ENCODE data around the gene CROCC2. TPM values are rescaled to one million over a fixed set of nuclear protein-coding genes. Genes with fewer than 3 reads are reported as not detected.

CROCC2 gene
- total RNA-seq, 1 donor from 2014 or later: 0.12 TPM

DNA sequence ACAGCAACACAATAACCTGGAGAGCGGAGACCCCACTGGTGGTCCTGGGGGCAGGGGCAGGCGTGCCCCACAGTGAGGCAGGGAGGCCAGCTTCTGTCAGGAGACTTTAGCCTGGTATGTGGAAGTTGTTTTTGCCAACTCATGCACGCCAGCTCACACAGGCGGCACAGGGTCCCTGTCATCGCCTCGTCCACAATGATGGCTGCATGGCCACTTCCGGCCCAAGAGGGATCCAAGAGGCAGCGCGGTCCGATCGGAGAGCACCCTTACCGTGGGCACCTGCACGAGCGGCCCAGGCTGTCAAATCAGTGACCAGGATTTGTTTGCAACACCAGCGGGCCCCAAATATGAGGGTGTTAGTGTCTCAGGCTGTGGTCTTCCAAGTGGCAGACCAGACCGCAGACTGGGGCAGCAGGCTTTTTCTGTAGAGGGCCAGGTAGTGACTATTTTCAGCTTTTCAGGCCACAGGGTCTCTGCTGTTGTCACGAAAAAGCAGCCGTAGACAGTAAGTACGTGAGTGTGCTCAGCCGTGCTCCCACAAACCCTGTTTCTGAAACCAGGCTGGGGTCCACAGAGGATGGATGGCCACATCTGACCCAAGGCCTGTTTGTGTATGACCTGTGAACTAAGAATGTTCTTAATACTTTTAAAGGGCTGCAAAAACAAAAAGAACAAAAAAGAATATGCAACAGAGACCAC lies 113.5 kb downstream of the CROCC2 start:
- ATAC-seq: no peak

DNA sequence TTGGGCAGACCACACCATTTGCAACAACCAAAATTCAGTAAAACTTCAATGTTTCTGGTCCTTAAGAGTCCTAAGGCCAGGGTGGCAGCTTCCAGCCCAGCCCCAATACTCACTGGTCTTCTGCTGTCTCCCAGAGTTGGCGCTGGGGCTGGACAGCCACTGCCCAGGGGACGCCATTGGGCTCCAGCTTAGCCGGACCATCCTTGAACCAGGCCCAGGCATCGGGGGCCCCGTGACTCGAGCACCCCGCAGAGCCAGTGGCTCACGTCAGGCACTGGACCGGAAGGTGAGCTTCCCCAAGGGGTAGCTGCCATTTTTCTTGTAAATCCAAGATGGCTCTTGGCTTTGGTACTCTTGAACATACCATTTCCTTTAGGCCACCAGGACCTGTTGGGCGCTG lies 114.1 kb downstream of the CROCC2 start:
- no peak for ATAC-seq

DNA sequence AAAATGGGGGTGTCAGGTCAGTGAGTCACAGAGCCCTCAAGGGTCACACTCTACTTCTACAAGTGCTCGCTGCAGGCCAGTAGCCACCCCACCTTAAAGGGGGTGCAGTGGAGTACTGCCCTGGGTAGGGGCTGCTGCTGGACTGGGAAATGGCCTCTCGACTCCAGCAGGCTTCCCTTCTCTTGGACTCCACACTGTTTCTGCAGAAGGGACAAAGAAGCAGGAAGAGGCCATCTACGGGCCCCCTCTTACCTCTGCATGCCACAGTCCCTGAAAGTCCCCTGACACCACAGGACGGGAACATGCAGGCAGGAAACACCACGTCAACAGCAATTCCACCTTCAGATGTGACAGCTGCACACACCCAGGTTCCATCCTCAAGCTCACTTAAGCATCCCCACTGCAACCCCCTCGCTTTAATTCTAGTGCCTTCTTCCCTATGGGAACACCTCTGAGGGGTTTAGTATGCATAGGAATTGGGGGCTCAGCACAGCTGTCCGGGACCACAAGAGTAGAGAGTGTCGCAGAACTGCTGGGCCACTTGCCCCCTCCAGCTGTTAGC lies 114.6 kb downstream of the CROCC2 start:
- ATAC-seq: no peak

DNA sequence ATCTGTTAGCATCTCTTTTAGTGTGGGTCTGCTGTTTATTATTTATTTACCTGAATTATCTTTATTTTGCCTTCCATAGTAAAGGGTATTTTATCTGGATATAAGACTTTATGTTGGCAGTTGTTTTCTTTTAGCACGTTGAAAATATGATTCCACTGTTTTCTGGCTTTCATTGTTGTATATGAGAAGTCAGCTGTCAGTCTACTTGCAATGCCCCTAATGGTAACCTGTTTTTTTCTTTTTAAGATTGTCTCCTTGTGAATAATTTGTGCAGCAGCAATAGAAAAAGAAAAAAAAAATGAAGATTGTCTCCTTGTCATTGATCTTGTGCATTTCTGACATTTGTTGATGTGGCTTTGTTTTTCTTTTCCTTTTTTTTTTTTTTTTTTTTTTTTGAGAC lies 119.5 kb downstream of the CROCC2 start:
- no peak for ATAC-seq

DNA sequence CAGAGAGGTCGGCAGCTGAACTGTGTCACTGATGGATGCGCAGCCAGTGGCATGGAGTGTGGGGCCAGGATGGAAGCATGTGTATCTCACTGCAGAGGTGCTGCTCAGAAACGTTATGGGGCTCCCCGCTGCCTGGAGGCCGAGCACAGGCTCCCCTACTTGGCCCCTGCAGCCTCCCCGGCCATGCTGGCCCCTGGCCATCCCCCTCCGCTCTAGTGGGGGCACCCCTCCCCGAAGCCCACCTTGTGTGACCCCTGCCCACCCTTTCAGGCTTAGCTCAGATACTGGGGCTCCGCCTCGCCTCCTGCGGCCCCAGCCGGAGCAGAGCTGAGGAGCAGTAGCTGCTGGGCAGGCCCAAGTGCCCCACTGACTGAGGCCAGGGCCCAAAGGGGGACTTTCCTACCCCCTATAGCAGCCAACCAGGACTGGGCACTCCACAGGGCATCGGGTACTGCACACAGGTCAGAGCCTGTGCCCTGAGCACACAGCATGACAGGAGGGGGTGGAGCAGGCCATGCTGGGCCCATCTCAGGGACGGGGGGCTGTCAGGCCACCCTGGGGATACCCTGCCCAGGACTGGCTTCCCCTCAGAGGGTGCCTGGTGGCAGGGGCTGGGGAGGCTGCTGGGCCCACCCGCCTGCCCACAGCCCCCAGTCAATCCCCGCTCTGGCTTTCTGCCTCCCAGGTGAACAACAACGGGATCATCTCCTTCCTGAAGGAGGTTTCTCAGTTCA lies 123.6 kb downstream of the CROCC2 start:
- peak; percentile 38 for ATAC-seq

DNA sequence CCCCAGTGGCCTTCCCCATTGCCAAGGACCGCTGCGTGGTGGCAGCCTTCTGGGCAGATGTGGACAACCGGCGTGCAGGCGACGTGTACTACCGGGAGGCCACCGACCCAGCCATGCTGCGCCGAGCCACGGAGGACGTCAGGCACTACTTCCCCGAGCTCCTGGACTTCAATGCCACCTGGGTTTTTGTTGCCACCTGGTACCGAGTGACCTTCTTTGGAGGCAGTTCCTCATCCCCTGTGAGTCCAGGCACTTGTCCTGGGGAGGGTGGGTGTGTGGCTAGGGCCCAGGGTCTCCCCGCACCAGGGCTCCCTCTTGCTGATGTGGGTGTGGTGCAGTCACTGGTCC lies 124.2 kb downstream of the CROCC2 start:
- no peak for ATAC-seq

DNA sequence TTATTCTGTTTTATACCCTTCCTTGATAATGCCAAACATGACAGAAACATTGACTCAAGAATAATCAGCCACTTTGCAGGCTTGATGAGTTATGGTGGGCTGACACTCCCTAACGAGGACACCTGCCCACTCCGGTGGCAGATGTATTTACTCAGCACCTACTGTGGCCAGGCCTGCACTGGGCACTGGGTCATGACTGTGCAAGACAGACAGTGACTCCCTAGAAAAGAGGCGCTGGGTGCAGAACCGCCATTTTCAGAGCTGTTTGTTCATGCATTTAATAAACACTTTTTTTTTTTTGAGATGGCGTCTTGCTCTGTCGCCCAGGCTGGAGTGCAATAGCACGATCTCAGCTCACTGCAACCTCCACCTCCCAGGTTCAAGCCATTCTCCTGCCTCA lies 124.7 kb downstream of the CROCC2 start:
- no peak for ATAC-seq

DNA sequence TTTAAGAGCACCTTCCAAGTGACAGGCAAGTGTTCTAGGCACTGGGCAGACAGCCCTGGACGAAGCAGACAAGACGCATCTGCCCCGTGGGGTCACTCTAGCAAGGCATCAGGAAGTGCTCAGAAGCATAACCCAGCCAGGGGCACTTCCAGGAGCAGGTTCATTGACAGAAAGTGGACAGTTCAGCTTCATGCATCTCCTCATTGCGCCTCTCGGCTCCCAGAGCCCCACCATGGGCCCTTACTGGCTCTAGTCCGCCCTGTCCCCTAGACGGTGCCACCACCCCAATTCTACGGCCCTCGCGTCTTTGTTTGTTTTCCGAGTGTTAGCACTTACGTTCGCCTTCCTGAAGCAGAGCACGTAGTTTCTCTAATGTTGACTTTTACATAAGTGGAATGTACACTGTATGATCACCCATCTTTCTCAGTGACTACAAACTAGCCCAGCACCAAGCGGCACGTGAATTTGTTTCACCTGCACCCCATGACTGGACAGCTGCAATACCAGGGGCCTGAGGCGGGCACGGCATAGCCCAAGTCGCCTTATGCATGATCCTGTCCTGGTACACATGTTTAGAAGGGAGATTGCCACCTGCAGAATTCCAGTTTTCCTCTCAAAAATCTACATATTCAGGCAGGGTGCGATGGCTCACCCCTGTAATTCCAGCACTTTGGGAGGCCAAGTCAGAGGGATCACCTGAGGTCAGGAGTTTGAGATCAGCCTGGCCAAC lies 125.5 kb downstream of the CROCC2 start:
- no peak for ATAC-seq

DNA sequence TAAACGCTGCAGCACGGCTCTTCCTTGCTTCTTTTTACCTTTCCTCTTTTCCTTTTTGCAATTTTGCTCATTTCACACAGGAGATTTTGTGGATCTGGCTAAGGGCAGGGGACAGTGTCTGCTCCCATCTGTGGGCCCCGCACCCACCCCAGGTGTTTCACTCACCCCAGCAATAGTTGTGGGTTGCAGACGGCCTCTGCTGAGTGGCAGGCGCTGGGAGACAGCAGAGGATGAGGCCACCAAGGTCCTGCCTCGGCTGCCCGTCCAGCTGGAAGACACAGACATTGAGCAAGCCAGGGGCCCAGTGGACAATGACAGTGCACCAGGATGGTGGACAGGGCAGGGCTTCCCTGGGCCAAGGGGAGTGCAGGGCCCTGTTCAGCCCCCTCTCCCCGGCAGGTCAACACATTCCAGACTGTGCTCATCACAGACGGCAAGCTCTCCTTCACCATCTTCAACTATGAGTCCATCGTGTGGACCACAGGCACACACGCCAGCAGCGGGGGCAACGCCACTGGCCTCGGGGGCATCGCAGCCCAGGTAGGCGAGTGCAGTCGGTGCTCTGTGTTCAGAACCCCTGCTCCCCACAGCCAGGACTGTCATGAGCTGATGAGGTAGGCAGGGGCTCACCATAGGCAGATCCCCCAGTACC lies 127.3 kb downstream of the CROCC2 start:
- ATAC-seq: no peak

DNA sequence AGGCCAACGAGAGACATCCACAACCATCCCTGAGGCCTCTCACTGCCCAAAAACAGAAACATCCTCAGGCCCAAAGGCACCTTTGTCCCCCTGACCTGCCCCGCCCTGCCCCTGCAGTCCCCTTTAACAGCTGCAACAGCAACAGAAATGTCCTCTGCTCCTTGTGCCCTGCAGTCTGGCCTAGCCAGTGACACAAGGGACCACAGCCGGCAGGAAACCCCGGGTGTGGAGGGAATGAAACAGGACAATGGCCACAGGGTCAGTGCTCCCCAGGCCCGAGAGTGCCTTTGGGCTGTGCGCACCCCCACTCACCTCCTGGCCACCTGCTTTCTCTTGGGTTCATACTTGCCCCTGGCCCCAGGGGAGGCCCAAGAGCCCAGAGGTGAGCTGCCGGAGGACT lies 127.9 kb downstream of the CROCC2 start:
- ATAC-seq: no peak

DNA sequence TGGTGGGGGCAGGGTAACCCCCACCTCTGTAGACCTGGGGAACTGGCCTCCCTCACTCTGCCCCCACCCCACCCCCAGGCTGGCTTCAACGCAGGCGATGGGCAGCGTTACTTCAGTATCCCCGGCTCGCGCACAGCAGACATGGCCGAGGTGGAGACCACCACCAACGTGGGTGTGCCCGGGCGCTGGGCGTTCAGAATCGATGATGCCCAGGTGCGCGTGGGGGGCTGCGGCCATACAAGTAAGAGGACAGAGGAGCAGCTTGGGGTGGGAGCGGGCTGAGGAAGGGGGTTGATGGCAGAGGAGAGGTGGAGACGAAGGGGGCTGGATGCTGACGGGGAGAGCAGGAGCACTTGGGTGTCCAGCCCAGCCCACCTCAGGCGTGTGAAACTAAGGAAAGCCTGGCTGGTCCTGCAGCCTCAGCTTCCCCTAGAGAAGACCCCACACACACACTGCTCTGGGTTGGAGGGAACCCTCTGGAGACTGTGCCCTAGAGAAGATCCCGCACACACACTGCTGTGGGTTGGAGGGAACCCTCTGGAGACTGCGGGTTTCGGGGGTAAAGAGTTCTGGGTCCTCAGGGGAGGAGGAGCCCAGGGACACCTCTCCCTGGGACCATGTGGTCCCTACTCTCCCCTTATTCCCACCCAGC lies 128.5 kb downstream of the CROCC2 start:
- ATAC-seq: no peak

DNA sequence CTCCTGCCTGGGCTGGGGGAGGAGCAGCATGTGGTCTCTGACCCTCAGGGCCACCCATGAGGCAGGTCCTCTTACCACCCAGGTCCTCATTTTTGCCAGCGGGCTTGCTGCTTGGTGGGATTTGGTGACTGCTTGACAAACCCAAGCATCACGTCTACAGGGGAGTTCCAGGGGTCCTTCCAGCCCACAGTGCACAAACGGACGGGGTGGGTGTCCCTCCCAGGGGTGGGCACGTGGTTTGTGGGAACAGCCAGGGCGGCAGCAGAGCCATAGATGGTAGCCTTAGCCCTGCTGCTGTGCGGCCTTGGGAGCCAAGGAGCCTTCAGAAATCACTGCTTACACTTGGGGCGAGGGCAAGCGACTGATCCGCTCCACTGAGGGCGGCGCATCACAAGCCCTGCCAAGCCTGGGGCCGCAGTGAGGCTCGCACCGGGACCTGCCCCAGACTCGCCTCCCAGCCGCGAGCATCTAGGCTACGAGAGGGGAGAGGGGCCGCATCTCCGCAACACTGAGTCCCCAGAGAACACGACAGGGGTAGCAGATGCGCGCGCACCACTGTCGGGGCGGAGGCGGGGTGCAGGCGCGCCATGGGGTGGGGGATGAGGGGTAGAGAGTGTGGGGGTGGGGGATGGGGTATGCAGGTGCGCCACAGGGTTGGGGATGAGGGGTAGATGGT lies 129.1 kb downstream of the CROCC2 start:
- ATAC-seq: no peak

DNA sequence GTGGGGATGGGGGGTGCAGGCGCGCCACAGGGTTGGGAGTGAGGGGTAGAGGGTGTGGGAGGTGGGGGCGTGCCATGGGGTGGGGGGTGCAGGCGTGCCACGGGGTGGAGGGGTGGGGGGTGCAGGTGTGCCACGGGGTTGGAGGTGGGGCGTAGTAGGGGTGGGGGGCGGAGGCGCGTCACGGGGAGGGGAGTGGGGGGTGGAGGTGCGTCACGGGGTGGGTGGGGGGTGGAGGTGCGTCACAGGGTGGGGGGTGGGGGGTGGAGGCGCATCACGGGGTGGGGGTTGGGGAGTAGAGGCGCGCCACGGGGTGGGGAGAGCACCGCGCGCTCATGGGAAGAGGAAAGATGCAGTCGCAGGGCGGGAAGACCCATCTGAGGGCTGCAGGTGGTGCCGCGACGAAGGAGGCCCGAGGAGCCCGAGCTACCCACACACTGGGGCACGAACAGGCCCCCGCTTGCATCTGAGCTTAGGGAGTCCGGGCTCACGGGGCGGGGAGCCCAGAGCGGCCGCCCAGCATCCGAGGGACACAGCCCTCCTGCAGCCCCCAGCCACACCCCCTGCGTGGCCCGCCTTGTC lies 129.8 kb downstream of the CROCC2 start:
- ATAC-seq: peak; percentile 20

DNA sequence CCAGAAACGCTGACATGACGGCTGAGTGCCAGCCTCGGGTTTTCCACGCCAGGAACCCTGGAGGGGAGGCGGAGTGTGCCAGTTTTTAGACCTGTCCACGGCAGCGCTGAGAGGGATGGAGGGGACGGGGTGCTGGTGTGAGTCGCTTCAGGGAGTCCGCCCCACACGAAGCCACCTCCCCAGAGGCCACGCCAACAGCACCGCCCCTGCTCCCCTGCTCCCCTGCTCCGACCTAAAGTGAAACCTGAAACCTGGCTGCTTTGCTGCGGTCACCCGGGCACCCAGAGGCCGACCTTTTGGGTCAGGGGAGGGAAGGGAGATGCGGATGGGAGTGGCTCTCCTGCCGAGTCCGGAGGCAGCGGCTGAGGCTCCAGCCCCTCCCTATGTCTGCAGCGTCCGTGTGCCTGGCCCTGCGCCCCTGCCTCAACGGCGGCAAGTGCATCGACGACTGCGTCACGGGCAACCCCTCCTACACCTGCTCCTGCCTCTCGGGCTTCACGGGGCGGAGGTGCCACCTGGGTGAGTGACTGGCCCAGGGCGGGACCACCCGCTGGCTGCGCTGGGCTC lies 130.3 kb downstream of the CROCC2 start:
- ATAC-seq: peak; percentile 54

DNA sequence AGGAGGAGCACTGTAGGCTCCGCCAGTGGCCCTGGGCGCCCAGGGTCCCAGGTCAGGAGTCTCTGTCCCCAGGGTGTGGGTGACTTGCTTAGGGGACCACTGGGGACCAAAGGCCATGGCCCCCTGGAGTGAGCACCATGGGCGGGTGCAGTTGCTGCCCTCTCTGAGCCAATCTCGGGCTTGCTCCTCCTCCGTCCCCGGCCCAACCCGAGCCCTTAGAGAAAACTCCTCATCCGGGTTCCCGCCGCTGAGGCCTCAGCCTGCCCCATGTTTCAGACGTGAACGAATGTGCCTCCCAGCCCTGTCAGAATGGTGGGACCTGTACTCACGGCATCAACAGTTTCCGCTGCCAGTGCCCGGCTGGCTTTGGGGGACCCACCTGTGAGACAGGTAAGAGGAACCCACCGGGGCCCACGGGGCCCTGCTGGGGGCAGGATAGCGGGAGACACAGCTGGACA lies 130.9 kb downstream of the CROCC2 start:
- peak; percentile 15 for ATAC-seq

DNA sequence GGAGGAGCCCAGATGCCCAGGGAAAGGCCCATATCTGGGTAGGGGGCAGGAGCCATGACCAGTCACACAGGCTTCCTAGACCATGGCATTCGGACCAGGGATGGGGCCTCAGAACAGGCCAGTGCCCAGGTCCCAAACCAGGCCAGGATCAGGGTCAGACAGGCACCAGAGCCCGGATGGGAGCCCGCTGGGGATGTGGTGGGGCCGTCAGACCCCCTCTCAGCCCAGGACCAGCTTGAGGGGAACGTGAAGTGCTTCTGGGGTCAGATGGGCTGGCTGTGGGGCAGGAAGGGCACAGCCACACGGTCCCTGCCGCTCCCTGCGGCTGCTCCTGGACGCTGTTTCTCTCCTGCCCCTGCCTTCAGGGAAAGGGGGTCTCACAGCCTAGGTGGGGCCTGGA lies 131.4 kb downstream of the CROCC2 start:
- ATAC-seq: no peak

DNA sequence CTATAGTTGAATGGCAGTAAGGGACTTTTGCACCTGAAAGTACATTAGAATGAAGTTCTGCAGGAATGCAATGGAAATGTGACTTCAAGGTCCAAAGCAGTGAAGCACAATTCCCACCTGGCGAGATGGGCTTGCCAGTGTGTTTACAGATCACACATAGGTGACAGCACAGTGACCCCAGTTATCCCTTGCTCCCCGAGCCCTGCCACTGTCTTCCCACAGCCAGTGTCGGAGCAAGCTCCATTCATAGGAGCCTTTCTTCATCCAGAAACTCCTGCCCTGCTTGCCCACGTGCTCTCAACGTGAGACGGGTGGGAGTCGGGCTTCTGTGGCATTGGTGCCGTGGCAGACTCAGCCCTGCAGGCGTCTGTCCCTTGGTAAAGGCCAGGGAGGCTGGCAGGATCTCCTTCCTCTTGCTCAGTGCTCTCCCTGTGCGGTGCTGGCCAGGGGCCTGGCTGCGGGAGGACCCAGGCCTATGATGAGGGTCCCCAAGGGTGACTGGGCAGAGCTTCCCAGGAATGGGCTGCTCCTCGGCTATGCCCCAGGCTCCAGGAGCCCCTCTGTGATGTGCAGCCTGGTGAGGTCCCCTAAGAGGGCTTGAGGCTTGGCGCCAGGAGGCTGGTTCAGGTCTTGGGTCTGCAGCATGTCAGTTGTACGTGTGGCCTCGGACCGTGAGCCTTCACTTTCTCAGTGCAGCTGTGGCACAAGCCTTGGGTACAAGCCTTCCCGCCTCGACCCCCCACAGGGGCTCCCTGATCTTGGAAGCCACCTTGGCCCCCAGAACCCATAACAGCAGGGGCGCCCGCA lies 132.4 kb downstream of the CROCC2 start:
- ATAC-seq: no peak

DNA sequence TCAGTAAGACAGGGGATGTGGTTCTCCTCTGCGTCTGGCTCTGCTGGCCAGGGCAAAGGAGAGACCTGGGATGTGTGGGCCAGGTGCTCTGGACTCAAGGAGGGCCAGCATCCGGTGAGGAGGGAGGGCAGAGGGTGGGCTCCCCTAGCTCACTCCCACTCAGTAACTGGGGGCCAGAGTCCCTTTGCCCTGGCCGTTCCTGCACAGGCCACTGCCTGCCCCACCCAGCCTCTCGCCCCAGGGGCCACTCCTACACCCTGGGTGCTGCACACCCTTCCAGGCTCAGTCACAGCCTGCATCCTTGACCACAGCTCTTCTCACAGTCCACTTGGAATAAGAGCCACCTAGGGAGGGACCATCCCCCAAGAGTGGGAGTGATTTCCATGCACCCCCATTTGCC lies 133.3 kb downstream of the CROCC2 start:
- ATAC-seq: no peak

DNA sequence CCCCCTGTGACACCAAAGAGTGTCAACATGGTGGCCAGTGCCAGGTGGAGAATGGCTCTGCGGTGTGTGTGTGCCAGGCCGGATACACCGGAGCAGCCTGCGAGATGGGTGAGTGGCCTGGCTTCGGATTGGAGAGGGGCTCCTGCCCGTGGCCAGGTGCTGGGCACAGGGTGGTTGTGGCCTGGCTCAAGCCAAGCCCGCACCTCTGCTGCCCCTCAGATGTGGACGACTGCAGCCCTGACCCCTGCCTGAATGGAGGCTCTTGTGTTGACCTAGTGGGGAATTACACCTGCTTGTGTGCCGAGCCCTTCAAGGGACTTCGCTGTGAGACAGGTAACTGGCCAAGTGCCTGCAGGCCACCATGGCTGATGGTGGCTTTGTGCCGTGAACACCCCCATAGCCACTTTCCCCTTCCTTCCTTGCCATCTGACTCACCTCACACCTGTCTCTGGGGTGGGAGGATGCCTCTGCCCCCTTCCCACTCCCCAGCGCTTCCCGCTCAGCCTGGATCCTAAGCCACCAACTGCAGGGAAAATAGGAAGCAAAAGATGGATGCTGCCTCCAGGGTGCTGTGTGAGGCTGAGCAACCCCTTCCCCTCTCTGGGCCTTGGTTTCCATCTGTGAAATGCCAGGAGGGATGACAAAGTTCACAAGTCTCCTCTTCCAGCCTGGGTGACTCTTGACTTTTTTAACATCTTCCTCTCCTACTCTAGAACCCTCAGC lies 134.1 kb downstream of the CROCC2 start:
- no peak for ATAC-seq
